ENCODE data around the gene GPR21.

Gene GPR21

GRCh38 chr9:123048748-123049147 is 15.3 kb downstream of the GPR21 start:
- Histone ChIP-seq H3K9ac (ENCODE audit: low read depth, low read length, poor library complexity) (no peak overlapping the region), H3K27ac (replicated peaks; ENCODE audit: low read length) (no peak overlapping the region), H3K4me1 (ENCODE audit: control insufficient read depth in 2 of 2, insufficient read depth in 1 of 2, low read depth in 1 of 2, low read length in 2 of 2) (peaks cover 0 to 1% of the 10 kb centered on the region in 2 donors), H2BK12ac (ENCODE audit: low read length) (no peak overlapping the region), H3K18ac (ENCODE audit: low read length) (no peak overlapping the region), H3K4me3 (ENCODE audit: low read length in 2 of 2) (no peak overlapping the region), H4K8ac (ENCODE audit: low read depth, low read length) (no peak overlapping the region), H3K4me2 (ENCODE audit: insufficient read depth, low read length, poor library complexity, severe bottlenecking) (no peak overlapping the region), H3K14ac (ENCODE audit: low read length) (no peak overlapping the region), H4K91ac (ENCODE audit: low read depth, low read length, poor library complexity) (no peak overlapping the region), H2AFZ (ENCODE audit: low read length) (no peak overlapping the region), H2BK120ac (ENCODE audit: low read depth, low read length) (no peak overlapping the region), H2BK15ac (ENCODE audit: low read length) (no peak overlapping the region), H2AK5ac (ENCODE audit: low read depth, low read length) (no peak overlapping the region), H3K79me1 (ENCODE audit: low read depth, low read length) (no peaks in the 10 kb centered on the region), H3K4ac (ENCODE audit: low read length) (no peak overlapping the region), H3K23ac (ENCODE audit: low read depth, low read length, poor library complexity) (no peak overlapping the region), H3K27me3 (ENCODE audit: control insufficient read depth in 3 of 3, insufficient read depth in 3 of 3, low read depth in 1 of 3, low read length in 3 of 3) (no peaks in the 10 kb centered on the region), H2BK5ac (ENCODE audit: low read length) (no peak overlapping the region), H3K36me3 (replicated peaks in 1 of 2; ENCODE audit: control insufficient read depth in 2 of 2, insufficient read depth in 2 of 2, low read length in 2 of 2) (peaks cover 2 to 55% of the 10 kb centered on the region in 2 donors), H3K9me3 (replicated peaks in 1 of 2; ENCODE audit: control insufficient read depth in 2 of 2, insufficient read depth in 1 of 2, low read depth in 1 of 2, low read length in 2 of 2) (no peaks in the 10 kb centered on the region)
- DNase-seq (ENCODE audit: low spot score): no peak
- WGBS, 2 donors (ENCODE audit: extremely low coverage in 2 of 2, insufficient read length in 2 of 2, insufficient replicate concordance in 1 of 2): no CpG with 5 or more reads among the region's 2 CpGs

- Histone ChIP-seq H2BK15ac (ENCODE audit: low read length) (no peak overlapping the region), H3K14ac (ENCODE audit: low read length) (no peak overlapping the region), H3K79me1 (ENCODE audit: low read depth, low read length) (no peaks in the 10 kb centered on the region), H3K9me3 (replicated peaks in 1 of 2; ENCODE audit: control insufficient read depth in 2 of 2, insufficient read depth in 1 of 2, low read depth in 1 of 2, low read length in 2 of 2) (peaks cover 0 to under 1% of the 10 kb centered on the region in 2 donors), H3K27me3 (ENCODE audit: control insufficient read depth in 3 of 3, insufficient read depth in 3 of 3, low read depth in 1 of 3, low read length in 3 of 3) (no peaks in the 10 kb centered on the region), H3K18ac (ENCODE audit: low read length) (no peak overlapping the region), H3K23ac (ENCODE audit: low read depth, low read length, poor library complexity) (no peak overlapping the region), H3K4ac (ENCODE audit: low read length) (no peak overlapping the region), H3K36me3 (replicated peaks in 1 of 2; ENCODE audit: control insufficient read depth in 2 of 2, insufficient read depth in 2 of 2, low read length in 2 of 2) (peaks cover 2 to 50% of the 10 kb centered on the region in 2 donors), H4K91ac (ENCODE audit: low read depth, low read length, poor library complexity) (no peak overlapping the region), H2AK5ac (ENCODE audit: low read depth, low read length) (no peak overlapping the region), H3K4me2 (ENCODE audit: insufficient read depth, low read length, poor library complexity, severe bottlenecking) (no peak overlapping the region), H2AFZ (ENCODE audit: low read length) (no peak overlapping the region), H3K4me3 (ENCODE audit: low read length in 2 of 2) (no peak overlapping the region), H2BK120ac (ENCODE audit: low read depth, low read length) (no peak overlapping the region), H3K9ac (ENCODE audit: low read depth, low read length, poor library complexity) (no peak overlapping the region), H2BK12ac (ENCODE audit: low read length) (no peak overlapping the region), H3K4me1 (ENCODE audit: control insufficient read depth in 2 of 2, insufficient read depth in 1 of 2, low read depth in 1 of 2, low read length in 2 of 2) (no peaks in the 10 kb centered on the region), H3K27ac (replicated peaks; ENCODE audit: low read length) (no peak overlapping the region), H2BK5ac (ENCODE audit: low read length) (no peak overlapping the region), H4K8ac (ENCODE audit: low read depth, low read length) (no peak overlapping the region)
- no CpG with 5 or more reads among the region's 3 CpGs for WGBS, 2 donors (ENCODE audit: extremely low coverage in 2 of 2, insufficient read length in 2 of 2, insufficient replicate concordance in 1 of 2)
- no peak for DNase-seq (ENCODE audit: low spot score)
These were observed 16.2 kb downstream of the GPR21 start for GRCh38 chr9:123049589-123050222.

DNA sequence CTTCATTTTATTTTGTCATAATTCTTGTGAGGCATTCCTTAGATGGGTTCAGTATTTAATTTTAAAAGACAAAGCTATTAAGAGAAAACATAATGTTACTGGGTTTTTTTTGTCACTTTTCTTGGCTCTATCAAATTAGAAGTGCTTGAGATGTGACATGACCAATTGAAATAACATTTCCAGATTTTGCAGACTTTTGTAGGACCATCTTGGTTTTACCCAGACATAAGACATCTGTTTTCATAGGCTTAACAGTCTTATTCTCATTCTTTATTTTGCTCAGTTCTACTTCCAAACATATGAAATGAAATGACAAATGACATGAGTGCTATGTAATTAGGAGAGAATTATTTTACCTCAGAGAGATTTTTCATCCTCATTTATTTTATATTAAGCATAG is 19.6 kb downstream of the GPR21 start:
- no peak overlapping the region for H4K91ac ChIP-seq (ENCODE audit: low read depth, low read length, poor library complexity)
- no peak overlapping the region for H3K9ac ChIP-seq (ENCODE audit: low read depth, low read length, poor library complexity)
- no peak for DNase-seq (ENCODE audit: low spot score)
- no peak overlapping the region for H2BK15ac ChIP-seq (ENCODE audit: low read length)
- H3K4me3 ChIP-seq (ENCODE audit: low read length in 2 of 2): no peak overlapping the region
- no peaks in the 10 kb centered on the region for H3K4me1 ChIP-seq (ENCODE audit: control insufficient read depth in 2 of 2, insufficient read depth in 1 of 2, low read depth in 1 of 2, low read length in 2 of 2)
- no peak overlapping the region for H2BK5ac ChIP-seq (ENCODE audit: low read length)
- H3K36me3 ChIP-seq (replicated peaks in 1 of 2; ENCODE audit: control insufficient read depth in 2 of 2, insufficient read depth in 2 of 2, low read length in 2 of 2): peaks cover 2 to 53% of the 10 kb centered on the region in 2 donors
- no peak overlapping the region for H3K23ac ChIP-seq (ENCODE audit: low read depth, low read length, poor library complexity)
- H2BK120ac ChIP-seq (ENCODE audit: low read depth, low read length): no peak overlapping the region
- peaks cover 2% of the 10 kb centered on the region for H3K79me1 ChIP-seq (ENCODE audit: low read depth, low read length)
- no peak overlapping the region for H3K14ac ChIP-seq (ENCODE audit: low read length)
- peaks cover 0 to 4% of the 10 kb centered on the region in 2 donors for H3K9me3 ChIP-seq (replicated peaks in 1 of 2; ENCODE audit: control insufficient read depth in 2 of 2, insufficient read depth in 1 of 2, low read depth in 1 of 2, low read length in 2 of 2)
- H3K18ac ChIP-seq (ENCODE audit: low read length): no peak overlapping the region
- no peak overlapping the region for H3K4ac ChIP-seq (ENCODE audit: low read length)
- no peak overlapping the region for H3K4me2 ChIP-seq (ENCODE audit: insufficient read depth, low read length, poor library complexity, severe bottlenecking)
- H2AFZ ChIP-seq (ENCODE audit: low read length): no peak overlapping the region
- H4K8ac ChIP-seq (ENCODE audit: low read depth, low read length): no peak overlapping the region
- H2AK5ac ChIP-seq (ENCODE audit: low read depth, low read length): no peak overlapping the region
- H3K27me3 ChIP-seq (ENCODE audit: control insufficient read depth in 3 of 3, insufficient read depth in 3 of 3, low read depth in 1 of 3, low read length in 3 of 3): no peaks in the 10 kb centered on the region
- H3K27ac ChIP-seq (replicated peaks; ENCODE audit: low read length): no peak overlapping the region
- no peak overlapping the region for H2BK12ac ChIP-seq (ENCODE audit: low read length)

DNA sequence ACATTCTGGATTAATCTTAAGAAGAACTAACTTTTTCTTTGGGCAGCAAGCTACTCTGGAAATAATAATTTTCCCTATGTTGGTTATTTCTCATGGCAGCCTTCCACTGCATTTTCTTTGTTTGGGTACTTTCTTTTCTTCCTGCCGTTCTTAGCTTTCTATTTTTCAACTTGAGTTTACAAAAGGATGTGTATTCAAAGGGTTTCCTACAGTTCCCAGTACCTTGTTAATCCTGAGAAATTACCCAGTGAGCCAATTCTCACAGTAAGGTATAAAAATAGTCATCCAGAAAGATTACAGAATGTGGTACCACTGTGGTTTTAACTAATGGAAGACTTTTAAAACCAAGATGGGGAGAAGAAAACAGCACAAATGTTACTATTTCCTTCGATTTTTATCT is 20.2 kb downstream of the GPR21 start:
- Histone ChIP-seq H3K4me3 (ENCODE audit: low read length in 2 of 2) (no peak overlapping the region), H3K79me1 (ENCODE audit: low read depth, low read length) (peaks cover 2% of the 10 kb centered on the region), H2BK120ac (ENCODE audit: low read depth, low read length) (no peak overlapping the region), H2AK5ac (ENCODE audit: low read depth, low read length) (no peak overlapping the region), H2BK15ac (ENCODE audit: low read length) (no peak overlapping the region), H4K91ac (ENCODE audit: low read depth, low read length, poor library complexity) (no peak overlapping the region), H3K36me3 (replicated peaks in 1 of 2; ENCODE audit: control insufficient read depth in 2 of 2, insufficient read depth in 2 of 2, low read length in 2 of 2) (peaks cover 2 to 48% of the 10 kb centered on the region in 2 donors), H2BK5ac (ENCODE audit: low read length) (no peak overlapping the region), H3K9me3 (replicated peaks in 1 of 2; ENCODE audit: control insufficient read depth in 2 of 2, insufficient read depth in 1 of 2, low read depth in 1 of 2, low read length in 2 of 2) (peaks cover 0 to 4% of the 10 kb centered on the region in 2 donors), H2AFZ (ENCODE audit: low read length) (no peak overlapping the region), H2BK12ac (ENCODE audit: low read length) (no peak overlapping the region), H3K4ac (ENCODE audit: low read length) (no peak overlapping the region), H3K14ac (ENCODE audit: low read length) (no peak overlapping the region), H3K27me3 (ENCODE audit: control insufficient read depth in 3 of 3, insufficient read depth in 3 of 3, low read depth in 1 of 3, low read length in 3 of 3) (no peaks in the 10 kb centered on the region), H3K4me2 (ENCODE audit: insufficient read depth, low read length, poor library complexity, severe bottlenecking) (no peak overlapping the region), H3K23ac (ENCODE audit: low read depth, low read length, poor library complexity) (no peak overlapping the region), H3K4me1 (ENCODE audit: control insufficient read depth in 2 of 2, insufficient read depth in 1 of 2, low read depth in 1 of 2, low read length in 2 of 2) (no peaks in the 10 kb centered on the region), H3K9ac (ENCODE audit: low read depth, low read length, poor library complexity) (no peak overlapping the region), H3K18ac (ENCODE audit: low read length) (no peak overlapping the region), H4K8ac (ENCODE audit: low read depth, low read length) (no peak overlapping the region), H3K27ac (replicated peaks; ENCODE audit: low read length) (no peak overlapping the region)
- WGBS, 2 donors (ENCODE audit: extremely low coverage in 2 of 2, insufficient read length in 2 of 2, insufficient replicate concordance in 1 of 2): no CpG with 5 or more reads among the region's 2 CpGs
- DNase-seq (ENCODE audit: low spot score): no peak
